ENCODE results near the gene MSI2. TPM values are rescaled to one million over a fixed set of nuclear protein-coding genes. Genes with fewer than 3 reads are reported as not detected.

The MSI2 gene
- total and polyA plus RNA-seq, 9 of the 15 experiments (the other 6 are each of a cell fraction or from before 2014, with no cell fraction given): 4.6 to 61.8 (median 42.4) TPM

- Histone ChIP-seq H3K9ac (ENCODE audit: insufficient read depth in 1 of 2, low read depth in 2 of 2, low read length in 2 of 2) (no peak overlapping the region), H2AFZ (ENCODE audit: low read depth, low read length) (no peak overlapping the region), H3K4me3 (no peak overlapping the region), H3K4me1 (replicated peaks in 1 of 2; ENCODE audit: control insufficient read depth in 2 of 2, insufficient read depth in 2 of 2, low read length in 2 of 2) (no peaks in the 10 kb centered on the region), H3K9me1 (ENCODE audit: control insufficient read depth, insufficient read depth, low read length) (no peaks in the 10 kb centered on the region), H3K36me3 (ENCODE audit: control insufficient read depth, insufficient read depth, low read length) (no peaks in the 10 kb centered on the region; the same call in 2 of the 3 replicates), H3K9me3 (replicated peaks; ENCODE audit: control insufficient read depth, insufficient read depth, low read depth, low read length) (no peaks in the 10 kb centered on the region), H4K20me1 (replicated peaks; ENCODE audit: control insufficient read depth, insufficient read depth, low read length) (no peaks in the 10 kb centered on the region), H3K79me2 (ENCODE audit: control insufficient read depth, insufficient read depth, low read length) (no peaks in the 10 kb centered on the region), H3K27ac (ENCODE audit: extremely low read depth, low read depth, low read length) (no peak overlapping the region), H3K4me2 (ENCODE audit: insufficient read depth, low read length) (no peak overlapping the region), H3K27me3 (ENCODE audit: control insufficient read depth in 2 of 2, insufficient read depth in 2 of 2, low read length in 2 of 2) (no peaks in the 10 kb centered on the region)
- intact Hi-C loops (cut with micrococcal nuclease): no loop called here
- 49% methylated on average over 7 of the region's 7 CpGs for WGBS (ENCODE audit: insufficient coverage, low coverage, missing lambda C conversion rate)
- FAIRE-seq (no peak), DNase-seq (ENCODE audit: extremely low read depth in 1 of 4, low spot score in 3 of 4) (no peak), ATAC-seq (no peak)
- ChIA-PET CTCF (ENCODE audit: low intra/inter-chr PET ratio) (no interaction called here), POLR2A (no interaction called here)
- TF ChIP-seq BRD9 (IDR thresholded peaks at IDR 0.05; ENCODE audit: low read depth, partially characterized antibody) (no peak), MTA3 (IDR thresholded peaks at IDR 0.05; ENCODE audit: borderline replicate concordance) (no peak), SRSF9 (IDR thresholded peaks at IDR 0.05; ENCODE audit: borderline replicate concordance, low read depth, low read length) (no peak), ZNF512 (tag; IDR thresholded peaks at IDR 0.05) (no peak), STAG1 (CRISPR knock-in tag; IDR thresholded peaks at IDR 0.05; ENCODE audit: borderline replicate concordance) (no peak)
- no TSS peak for BruUV-seq (replicated peaks)
- in situ Hi-C loops (cut with MboI): no loop called here
Measured at GRCh38 chr17:57653279-57653678, 397.0 kb downstream of the MSI2 start.

All from K562 (cell line).